ENCODE results near the gene GNRH2.

Gene GNRH2

DNA sequence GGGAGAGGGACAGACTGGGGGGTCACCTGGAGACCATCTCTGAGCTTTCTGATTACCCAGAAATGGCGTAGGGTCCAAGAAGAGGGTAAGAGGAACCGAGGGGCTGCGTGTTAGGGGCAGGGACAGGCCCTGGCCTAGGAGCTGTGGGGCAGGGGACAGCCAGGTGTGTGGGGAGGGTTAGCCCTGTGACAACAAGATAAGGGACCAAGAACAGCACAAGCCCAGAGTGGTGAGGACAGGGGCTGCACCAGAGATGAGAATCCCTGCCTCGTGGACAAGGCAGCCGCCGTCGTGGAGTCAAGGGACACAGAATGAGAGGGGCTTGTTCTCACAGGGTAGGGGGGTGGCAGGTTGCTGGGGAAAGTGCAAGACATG, 41.6 kb downstream of the GNRH2 start:
- Histone ChIP-seq H3K4me3 (no peak overlapping the region), H3K27ac (no peak overlapping the region)
- TF ChIP-seq, protein P1, sequence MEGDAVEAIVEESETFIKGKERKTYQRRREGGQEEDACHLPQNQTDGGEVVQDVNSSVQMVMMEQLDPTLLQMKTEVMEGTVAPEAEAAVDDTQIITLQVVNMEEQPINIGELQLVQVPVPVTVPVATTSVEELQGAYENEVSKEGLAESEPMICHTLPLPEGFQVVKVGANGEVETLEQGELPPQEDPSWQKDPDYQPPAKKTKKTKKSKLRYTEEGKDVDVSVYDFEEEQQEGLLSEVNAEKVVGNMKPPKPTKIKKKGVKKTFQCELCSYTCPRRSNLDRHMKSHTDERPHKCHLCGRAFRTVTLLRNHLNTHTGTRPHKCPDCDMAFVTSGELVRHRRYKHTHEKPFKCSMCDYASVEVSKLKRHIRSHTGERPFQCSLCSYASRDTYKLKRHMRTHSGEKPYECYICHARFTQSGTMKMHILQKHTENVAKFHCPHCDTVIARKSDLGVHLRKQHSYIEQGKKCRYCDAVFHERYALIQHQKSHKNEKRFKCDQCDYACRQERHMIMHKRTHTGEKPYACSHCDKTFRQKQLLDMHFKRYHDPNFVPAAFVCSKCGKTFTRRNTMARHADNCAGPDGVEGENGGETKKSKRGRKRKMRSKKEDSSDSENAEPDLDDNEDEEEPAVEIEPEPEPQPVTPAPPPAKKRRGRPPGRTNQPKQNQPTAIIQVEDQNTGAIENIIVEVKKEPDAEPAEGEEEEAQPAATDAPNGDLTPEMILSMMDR (IDR thresholded peaks at IDR 0.05), result no peak
- no peak for DNase-seq (ENCODE audit: low spot score)

GRCh38 chr20:3085571-3086072, 42.2 kb downstream of the GNRH2 start:
- H3K4me3 ChIP-seq, result no peak overlapping the region
- no peak for DNase-seq (ENCODE audit: low spot score)
- H3K27ac ChIP-seq, result no peak overlapping the region
- TF ChIP-seq, protein P1 (IDR thresholded peaks at IDR 0.05), result no peak

GRCh38 chr20:3088031-3088430, 44.6 kb downstream of the GNRH2 start:
- no peak overlapping the region for H3K4me3 ChIP-seq
- TF ChIP-seq, protein P1 (IDR thresholded peaks at IDR 0.05), result no peak
- no peak overlapping the region for H3K27ac ChIP-seq
- DNase-seq (ENCODE audit: low spot score), result no peak

- TF ChIP-seq, protein P1 (IDR thresholded peaks at IDR 0.05), result no peak
- H3K4me3 ChIP-seq, result no peak overlapping the region
- H3K27ac ChIP-seq, result no peak overlapping the region
- no peak for DNase-seq (ENCODE audit: low spot score)
Measured at GRCh38 chr20:3090565-3090964, 47.1 kb downstream of the GNRH2 start.

DNA sequence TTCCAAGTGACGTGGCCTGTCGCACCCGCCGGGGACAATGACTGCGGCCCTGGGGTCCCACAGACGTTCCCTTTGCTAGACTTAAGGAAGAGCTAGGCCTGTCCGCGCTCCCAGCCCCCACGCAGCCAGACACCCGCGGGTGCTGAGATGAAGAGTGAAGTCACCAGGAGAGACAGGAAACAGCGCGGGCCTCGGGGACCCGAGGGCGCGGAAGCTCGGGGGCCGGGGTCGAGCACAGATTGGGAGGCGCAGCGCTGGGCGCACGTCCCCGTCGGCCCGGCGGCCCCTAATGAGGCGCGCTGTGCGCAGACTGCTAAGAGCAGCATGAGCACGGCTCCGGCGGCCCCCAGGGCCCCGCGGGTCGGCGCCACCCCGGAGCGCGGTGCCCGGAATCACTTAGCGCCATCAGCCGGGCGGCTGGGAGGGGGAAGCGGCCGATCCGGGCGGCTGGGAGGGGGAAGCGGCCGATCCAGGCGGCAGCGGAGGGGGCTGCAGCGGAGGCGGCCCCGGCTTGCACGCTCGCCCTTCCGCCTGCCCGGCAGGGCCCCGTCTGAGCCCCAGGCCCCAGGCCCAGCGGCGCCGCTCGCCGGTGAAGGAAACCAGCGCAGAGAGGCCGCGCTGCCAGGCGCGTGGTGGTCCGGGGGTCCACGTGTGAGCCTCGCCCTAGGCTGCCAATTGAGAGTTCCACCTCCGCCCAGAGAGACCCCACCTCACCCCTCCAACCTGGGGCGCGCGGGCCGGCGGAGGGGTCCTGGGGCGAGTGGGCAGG, 49.4 kb downstream of the GNRH2 start:
- no peak for DNase-seq (ENCODE audit: low spot score)
- TF ChIP-seq, protein P1 (IDR thresholded peaks at IDR 0.05), result no peak
- Histone ChIP-seq H3K4me3 (peak overlapping the region; percentile 54), H3K27ac (no peak overlapping the region)

GRCh38 chr20:3093861-3094361, 50.5 kb downstream of the GNRH2 start:
- TF ChIP-seq, protein P1 (IDR thresholded peaks at IDR 0.05), result no peak
- no peak for DNase-seq (ENCODE audit: low spot score)
- Histone ChIP-seq H3K4me3 (no peak overlapping the region), H3K27ac (no peak overlapping the region)

Measured in coronary artery (tissue), 2 donors.